ENCODE measurements around the gene UBE3C.

DNA sequence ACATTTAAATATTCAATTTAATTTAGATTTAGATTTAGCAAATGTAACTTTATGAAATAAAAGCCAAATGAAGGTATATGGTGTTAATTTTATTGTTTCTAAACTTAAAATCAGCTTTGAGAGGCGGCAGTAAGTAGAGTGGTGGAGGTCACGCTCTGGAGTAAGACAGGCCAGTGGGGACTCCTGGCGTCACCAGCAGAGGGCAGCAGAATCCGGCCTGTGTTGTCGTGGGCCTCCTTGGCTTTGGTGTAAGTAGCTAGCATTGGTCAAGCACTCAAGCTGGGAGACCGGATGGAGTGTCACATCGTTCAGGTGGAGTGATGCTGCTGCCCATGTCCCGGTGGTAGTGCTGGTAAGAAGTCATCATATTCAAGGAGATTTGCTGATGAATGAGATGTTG is 99.4 kb downstream of the UBE3C start:
- no peak for TF ChIP-seq GATA2 (IDR thresholded peaks at IDR 0.05; ENCODE audit: low read depth, low read length)
- TF ChIP-seq GATA3 (IDR thresholded peaks at IDR 0.05; ENCODE audit: low read depth, low read length), result no peak
